GM21528 (cell line): ENCODE data around the gene SEMA3F.

ENCODE experiments used
- ATAC-seq: cut with Tn5 transposase; IDR thresholded peaks from one replicate; pipeline ENCODE4 v1.9.1; 2021; ENCODE audit warnings: mild to moderate bottlenecking, moderate library complexity; ENCODE audit not compliant: unreplicated experiment, low FRiP score

SEMA3F gene

DNA sequence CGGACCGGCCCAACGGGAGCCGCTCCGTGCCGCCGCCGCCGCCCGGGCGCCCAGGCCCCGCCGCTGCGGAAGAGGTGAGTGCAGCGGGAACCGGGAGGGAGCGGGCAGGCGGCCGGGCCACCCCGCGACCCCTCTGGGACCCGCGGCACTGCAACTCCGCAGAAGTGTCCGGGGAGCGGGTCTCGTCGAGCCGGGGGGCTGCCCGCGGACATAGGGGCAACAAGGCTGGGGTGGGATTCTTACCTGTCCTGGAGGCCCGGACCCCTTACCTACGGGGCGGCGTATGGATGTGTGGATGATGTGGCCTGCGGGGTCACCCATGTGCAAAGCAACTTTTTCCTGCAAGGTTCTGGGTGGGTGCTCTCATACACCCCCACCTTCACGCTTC is 361 bp downstream of the SEMA3F start:
- ATAC-seq = no peak

GRCh38 chr3:50155891-50156290 is 767 bp downstream of the SEMA3F start:
- ATAC-seq = no peak

GRCh38 chr3:50156549-50157493 is 1.7 kb downstream of the SEMA3F start:
- no peak for ATAC-seq

DNA sequence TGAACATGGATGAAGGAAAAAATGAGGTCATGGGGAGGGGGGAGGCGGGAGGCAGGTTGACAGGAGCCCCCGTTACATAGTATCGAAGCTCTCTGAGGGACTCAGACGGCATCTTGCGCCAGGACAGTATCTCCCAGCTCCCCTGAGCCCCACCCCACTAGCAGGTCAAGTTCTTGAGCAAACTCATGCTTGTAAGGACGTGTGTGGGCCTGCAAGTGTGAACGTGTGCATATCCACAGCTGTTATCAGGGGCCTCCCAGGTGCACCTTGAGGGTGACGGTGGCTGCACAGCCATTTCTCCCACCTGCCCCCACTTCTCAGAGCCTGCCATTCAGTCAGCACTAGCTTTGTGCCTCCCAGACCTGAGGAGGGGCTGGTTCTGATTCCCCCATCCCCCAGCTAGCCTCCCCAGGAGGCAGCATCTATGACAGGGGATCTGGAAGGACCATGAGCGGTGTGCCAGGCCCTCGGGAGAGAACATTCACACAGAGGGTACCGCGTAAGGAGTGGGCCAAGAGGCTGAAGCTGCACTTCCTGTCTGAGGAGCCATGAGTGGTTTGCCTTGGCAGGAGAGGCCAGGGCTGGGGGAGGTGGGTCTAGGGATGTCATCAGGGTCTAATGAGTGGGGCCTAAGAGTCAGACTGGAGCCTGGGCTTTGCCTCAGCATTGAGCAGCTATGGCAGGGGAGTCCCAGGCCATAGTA is 2.9 kb downstream of the SEMA3F start:
- no peak for ATAC-seq

- no peak for ATAC-seq
Measured at GRCh38 chr3:50158530-50159146, 3.5 kb downstream of the SEMA3F start.

DNA sequence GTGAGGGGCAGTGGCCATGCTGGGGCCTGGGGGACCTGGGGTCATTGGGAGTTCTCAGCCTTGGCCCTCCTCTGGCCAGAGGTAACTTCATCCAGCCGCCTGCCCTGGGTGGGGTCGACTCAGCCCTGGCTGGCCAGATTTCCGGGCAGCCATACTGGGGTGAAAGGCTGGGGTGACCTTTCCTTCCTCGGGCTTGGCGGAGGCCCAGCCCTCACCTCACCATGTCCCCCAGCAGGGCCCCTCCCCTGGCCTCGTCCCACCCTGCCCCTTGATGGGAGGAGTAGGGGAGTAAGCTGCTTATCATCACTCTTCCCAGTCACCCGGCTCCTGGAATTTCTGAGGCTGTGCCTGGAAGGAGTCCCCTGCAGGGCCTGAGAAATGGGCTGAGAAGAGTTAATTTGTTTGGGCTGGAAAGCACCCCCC is 5.4 kb downstream of the SEMA3F start:
- no peak for ATAC-seq

DNA sequence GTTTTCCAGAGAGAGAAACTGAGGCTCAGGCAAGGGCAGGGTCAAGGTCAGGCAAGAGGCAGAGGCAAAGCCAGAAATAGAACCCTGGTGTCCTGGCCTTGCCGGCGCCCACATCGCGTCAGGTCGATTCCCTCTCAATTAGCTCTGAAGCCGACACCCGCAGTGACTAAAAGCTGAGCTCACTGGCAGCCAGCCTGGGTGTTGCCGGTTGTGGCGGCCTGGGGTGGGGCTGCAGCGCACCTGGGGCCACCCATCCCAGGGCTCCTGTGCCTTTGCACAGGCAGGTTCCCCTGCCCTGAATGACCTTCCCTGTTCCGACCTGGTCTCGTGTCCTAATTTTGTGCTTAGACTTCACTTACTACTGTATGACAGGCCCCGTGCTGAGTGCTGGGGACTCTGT is 6.2 kb downstream of the SEMA3F start:
- no peak for ATAC-seq

DNA sequence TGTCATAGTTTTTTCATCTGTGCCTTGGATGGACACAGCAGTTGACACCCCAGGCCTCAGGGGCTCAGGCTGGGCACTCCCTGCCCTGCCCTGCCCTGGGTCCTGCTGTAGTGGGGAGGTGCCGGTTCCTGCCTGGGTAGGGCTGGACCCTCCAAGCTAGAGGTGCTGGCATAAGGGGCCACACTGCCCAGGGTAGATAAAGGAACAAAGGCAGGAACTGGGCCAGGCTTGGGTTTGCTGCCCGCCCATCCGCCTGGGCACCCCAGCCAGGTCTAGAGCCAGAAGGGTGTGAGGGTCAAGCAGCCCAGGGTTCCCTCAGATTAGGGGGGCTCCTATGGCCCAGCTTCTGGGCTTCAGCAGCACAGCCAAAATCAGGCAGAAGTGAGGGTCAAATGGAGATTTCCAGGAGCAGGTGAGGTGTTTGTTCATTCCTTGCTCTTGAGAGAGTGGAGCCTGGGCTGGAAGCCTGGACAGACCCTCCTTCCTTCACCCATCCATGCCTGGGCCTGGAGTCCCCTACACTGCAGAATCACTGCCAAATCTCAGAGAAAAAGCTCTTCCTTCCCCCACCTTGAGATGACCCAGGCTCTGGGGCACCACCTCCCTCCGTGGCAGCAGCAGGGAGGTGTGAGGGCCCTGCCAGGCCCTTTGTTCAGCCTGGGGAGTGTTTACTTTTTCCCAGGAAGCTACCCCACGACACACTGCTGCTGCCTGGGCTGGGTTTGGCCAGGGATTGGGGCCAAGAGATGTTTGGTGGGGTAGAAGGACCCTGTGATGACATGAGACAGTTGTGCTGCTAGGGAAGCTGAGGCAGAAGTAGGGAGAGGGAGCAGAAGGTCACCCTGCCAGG is 7.1 kb downstream of the SEMA3F start:
- no peak for ATAC-seq

DNA sequence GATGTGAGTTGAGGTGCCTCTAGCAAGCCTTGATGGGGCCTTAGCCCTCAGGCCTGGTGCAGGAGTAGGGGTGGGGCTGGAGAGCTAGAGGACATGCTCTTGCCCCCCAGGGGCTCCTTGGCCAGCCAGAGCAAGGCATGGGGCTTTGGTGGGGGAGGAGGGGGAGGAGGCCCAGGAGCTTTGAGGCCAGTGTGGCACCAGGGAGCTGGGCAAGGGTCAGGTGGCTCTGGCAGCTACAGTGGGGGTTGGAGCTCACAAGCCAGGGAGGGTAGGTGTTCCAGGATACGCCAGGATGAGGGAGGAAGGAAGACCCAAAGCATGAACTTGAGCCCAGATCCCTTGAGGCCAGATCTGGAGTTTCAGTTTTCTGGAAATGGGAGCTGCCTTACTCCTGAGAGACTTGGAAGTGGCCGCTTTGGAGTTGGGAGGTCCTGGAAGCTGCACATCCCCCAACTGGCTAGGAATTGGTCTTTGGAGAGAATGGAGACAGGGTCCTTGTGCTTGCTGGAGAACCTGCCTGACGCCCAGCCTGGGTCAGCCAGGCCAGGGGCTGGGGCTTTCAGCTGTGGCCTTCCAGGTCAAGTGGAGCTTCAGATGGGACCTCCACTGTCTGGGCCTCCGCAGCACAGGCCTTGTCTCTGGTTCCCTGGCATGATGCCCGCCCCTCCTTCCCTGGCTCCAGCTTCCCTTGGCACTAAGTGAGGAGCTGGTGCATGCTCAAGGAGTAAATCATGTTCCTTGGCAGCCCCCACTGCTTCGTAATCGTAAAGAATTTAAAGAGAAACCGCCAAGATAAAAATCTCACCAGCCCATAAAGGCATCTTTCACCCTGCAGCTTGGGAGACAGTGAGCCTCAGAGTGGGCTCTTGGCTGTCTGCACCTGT is 8.7 kb downstream of the SEMA3F start:
- ATAC-seq = no peak

DNA sequence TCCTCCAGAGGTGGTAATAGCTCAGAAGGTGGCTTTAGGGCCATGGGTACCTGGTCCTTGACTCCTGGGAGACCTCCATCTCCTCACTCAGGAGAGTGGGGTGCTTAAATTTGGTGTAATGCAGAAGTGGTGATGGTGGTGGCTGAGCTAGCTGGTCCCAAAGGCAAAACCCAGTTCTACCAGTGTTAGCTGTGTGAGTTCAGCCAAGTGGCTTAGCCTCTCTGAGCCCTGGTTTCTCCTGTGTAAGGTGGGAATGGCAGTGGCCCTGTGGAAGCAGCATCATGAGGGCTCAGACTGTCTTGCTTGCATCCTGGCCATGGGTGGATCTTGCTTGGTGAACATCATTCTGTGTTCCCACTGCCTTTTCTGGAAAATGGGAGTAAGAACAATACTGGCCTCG is 9.4 kb downstream of the SEMA3F start:
- no peak for ATAC-seq

- no peak for ATAC-seq
Measured at GRCh38 chr3:50164984-50165909, 10.1 kb downstream of the SEMA3F start.

- ATAC-seq = no peak
Measured at GRCh38 chr3:50165910-50166538, 10.9 kb downstream of the SEMA3F start.

- no peak for ATAC-seq
Measured at GRCh38 chr3:50166620-50167019, 11.5 kb downstream of the SEMA3F start.

- no peak for ATAC-seq
Measured at GRCh38 chr3:50167069-50167840, 12.1 kb downstream of the SEMA3F start.

GRCh38 chr3:50167841-50168209 is 12.7 kb downstream of the SEMA3F start:
- no peak for ATAC-seq

GRCh38 chr3:50168388-50168787 is 13.3 kb downstream of the SEMA3F start:
- ATAC-seq = no peak

DNA sequence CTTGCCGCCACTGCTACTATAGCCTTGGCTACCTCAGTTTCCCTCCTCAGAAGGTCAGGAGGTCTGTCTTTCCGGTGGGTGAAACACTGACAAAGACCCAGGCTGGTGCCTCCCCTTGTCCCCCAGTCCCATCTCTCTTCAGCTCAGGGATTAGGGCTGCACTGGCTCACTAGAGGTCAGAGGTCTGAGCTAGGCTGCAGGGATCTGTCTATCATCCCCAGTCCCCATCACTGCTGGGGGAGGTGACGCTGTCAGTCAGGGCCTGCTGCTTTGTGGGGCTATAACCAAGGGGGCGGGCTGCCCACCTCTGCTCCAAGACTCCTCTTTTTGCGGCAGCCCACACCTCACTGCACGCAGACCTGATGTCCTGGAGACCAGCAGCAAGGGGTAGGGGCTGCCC is 13.7 kb downstream of the SEMA3F start:
- ATAC-seq = no peak
